IMR-90 (cell line): ENCODE results near the gene ANKDD1B.

Experiments used
- CEBPB ChIP-seq: IDR thresholded peaks from 2 replicates; pipeline ENCODE4 v1.6.1; 2012; ENCODE audit warnings: low read depth, low read length, improper control_type of control experiment
- FOS ChIP-seq: fragments of 150-350 bp; IDR thresholded peaks from 2 replicates; pipeline ENCODE4 v1.6.1; 2016; ENCODE audit warnings: low read depth, low read length
- POLR2A ChIP-seq: IDR thresholded peaks from 2 replicates; pipeline ENCODE4 v1.6.1; 2012; ENCODE audit warnings: mild to moderate bottlenecking, low read depth, low read length
- RFX5 ChIP-seq: IDR thresholded peaks from 2 replicates; pipeline ENCODE4 v1.8.0; 2012; ENCODE audit warnings: low read depth, mild to moderate bottlenecking, low read length, moderate library complexity
- USF2 ChIP-seq: fragments of 150-350 bp; IDR thresholded peaks from 2 replicates; pipeline ENCODE4 v1.6.1; 2017; ENCODE audit warnings: mild to moderate bottlenecking, antibody characterized with exemption, low read length, low read depth
- TF ChIP-seq, protein P1 (sequence below): conservative IDR thresholded peaks from 2 replicates; pipeline ENCODE4 v1.5.1; 2012; ENCODE audit warnings: mild to moderate bottlenecking, low read depth, low read length, improper control_type of control experiment

DNA sequence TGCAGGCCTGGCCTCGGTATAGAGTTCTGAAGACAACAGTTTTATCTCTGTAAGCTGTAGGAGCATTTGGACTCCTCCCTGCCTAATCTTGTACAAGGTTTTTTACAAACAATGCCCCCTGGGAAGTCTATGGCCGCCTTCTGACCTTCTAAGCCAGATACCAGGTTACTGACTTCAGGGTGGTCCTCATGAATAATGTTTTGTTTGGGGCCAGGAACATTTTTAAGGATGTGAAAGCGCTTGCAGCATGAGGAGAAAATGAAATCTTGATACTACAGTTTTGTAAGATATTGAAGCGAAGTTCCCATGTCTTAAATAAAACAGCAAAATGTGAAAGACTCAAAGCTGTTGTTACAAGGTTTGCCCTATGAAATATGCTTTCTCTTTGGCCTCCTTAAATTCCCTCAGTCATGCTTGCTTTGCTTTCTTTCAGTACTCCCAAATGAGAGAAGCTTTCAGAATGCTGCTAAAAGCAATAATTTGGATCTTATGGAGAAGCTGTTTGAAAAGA, 5.2 kb downstream of the ANKDD1B start:
- TF ChIP-seq, protein P1, sequence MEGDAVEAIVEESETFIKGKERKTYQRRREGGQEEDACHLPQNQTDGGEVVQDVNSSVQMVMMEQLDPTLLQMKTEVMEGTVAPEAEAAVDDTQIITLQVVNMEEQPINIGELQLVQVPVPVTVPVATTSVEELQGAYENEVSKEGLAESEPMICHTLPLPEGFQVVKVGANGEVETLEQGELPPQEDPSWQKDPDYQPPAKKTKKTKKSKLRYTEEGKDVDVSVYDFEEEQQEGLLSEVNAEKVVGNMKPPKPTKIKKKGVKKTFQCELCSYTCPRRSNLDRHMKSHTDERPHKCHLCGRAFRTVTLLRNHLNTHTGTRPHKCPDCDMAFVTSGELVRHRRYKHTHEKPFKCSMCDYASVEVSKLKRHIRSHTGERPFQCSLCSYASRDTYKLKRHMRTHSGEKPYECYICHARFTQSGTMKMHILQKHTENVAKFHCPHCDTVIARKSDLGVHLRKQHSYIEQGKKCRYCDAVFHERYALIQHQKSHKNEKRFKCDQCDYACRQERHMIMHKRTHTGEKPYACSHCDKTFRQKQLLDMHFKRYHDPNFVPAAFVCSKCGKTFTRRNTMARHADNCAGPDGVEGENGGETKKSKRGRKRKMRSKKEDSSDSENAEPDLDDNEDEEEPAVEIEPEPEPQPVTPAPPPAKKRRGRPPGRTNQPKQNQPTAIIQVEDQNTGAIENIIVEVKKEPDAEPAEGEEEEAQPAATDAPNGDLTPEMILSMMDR = no peak
- TF ChIP-seq FOS (no peak), POLR2A (no peak), CEBPB (no peak), RFX5 (no peak), USF2 (no peak)
